Endothelial cell (in vitro differentiated cells): ENCODE data around the gene VIPR2. TPM values are rescaled to one million over a fixed set of nuclear protein-coding genes. Genes with fewer than 3 reads are reported as not detected.

Experiments
- DNase-seq: peaks from one replicate; pipeline ENCODE4 v3.0.0; 2021; ENCODE audit warnings: low spot score
- H3K27ac Mint-ChIP-seq: one replicate; pipeline ENCODE4 v1.8.0; 2021; ENCODE audit warnings: mixed read lengths, inconsistent platforms; ENCODE audit not compliant: unreplicated experiment
- H3K27me3 Mint-ChIP-seq: one replicate; pipeline ENCODE4 v1.8.0; 2021; ENCODE audit warnings: mild to moderate bottlenecking, moderate library complexity, mixed read lengths, inconsistent platforms; ENCODE audit not compliant: unreplicated experiment
- H3K36me3 Mint-ChIP-seq: one replicate; pipeline ENCODE4 v1.8.0; 2021; ENCODE audit warnings: mild to moderate bottlenecking, low read depth, mixed read lengths, inconsistent platforms; ENCODE audit not compliant: unreplicated experiment
- H3K4me1 Mint-ChIP-seq: one replicate; pipeline ENCODE4 v1.8.0; 2021; ENCODE audit warnings: mild to moderate bottlenecking, mixed read lengths, inconsistent platforms; ENCODE audit not compliant: unreplicated experiment
- H3K4me3 Mint-ChIP-seq: one replicate; pipeline ENCODE4 v1.8.0; 2021; ENCODE audit warnings: mild to moderate bottlenecking, mixed read lengths, inconsistent platforms; ENCODE audit not compliant: unreplicated experiment
- H3K9me3 Mint-ChIP-seq: one replicate; pipeline ENCODE4 v1.8.0; 2021; ENCODE audit warnings: mixed read lengths, inconsistent platforms; ENCODE audit not compliant: unreplicated experiment
- CTCF ChIP-seq: fragments of 200-600 bp; sonication (generic); IDR thresholded peaks from one replicate; pipeline ENCODE4 v1.5.0; 2021; ENCODE audit warnings: antibody characterized with exemption; ENCODE audit not compliant: unreplicated experiment
- total RNA-seq: library from RNA; stranded (reverse); fragmentation: NEBNext Ultra II Directional; extraction: Animal tissue kit (Norgen Biotek cat#: 25700); gene quantifications from one replicate; pipeline ENCODE4 v1.2.1, GENCODE V29; 2021; ENCODE audit not compliant: unreplicated experiment

Gene VIPR2
- total RNA-seq, 1 donor from 2014 or later: 2.4 TPM

- no peaks in the 10 kb centered on the region for H3K9me3 Mint-ChIP-seq
- no peaks in the 10 kb centered on the region for H3K4me1 Mint-ChIP-seq
- DNase-seq: no peak
- no peaks in the 10 kb centered on the region for H3K36me3 Mint-ChIP-seq
- no peak for TF ChIP-seq CTCF
- H3K27ac Mint-ChIP-seq: no peak overlapping the region
- H3K4me3 Mint-ChIP-seq: no peak overlapping the region
- H3K27me3 Mint-ChIP-seq: peaks cover 4% of the 10 kb centered on the region
These were observed 95.2 kb downstream of the VIPR2 start for GRCh38 chr7:159049266-159050025.

- H3K9me3 Mint-ChIP-seq: peaks cover 1% of the 10 kb centered on the region
- H3K27me3 Mint-ChIP-seq: peaks cover 5% of the 10 kb centered on the region
- H3K4me3 Mint-ChIP-seq: no peak overlapping the region
- no peaks in the 10 kb centered on the region for H3K4me1 Mint-ChIP-seq
- H3K36me3 Mint-ChIP-seq: no peaks in the 10 kb centered on the region
- TF ChIP-seq CTCF: no peak
- H3K27ac Mint-ChIP-seq: no peak overlapping the region
- DNase-seq: no peak
These were observed 96.0 kb downstream of the VIPR2 start for GRCh38 chr7:159048656-159049055.

DNA sequence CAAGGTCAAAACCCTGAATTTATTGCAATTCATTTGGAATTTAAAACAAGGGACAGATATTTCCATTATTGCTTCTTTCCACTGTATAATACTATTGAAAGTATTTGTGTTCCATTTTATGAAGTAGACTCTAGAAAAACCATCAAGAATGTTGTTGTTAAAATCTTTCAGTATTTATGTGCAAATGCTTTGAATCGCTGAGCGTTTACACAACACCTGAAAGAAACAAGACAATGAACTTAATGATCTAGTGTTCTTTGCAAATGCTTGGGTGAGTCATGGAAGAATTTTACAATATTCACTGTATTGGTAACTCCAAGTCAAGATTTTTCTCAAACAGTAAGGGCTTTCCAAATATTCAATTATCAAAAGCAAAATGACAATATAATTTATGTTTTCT lies 97.1 kb downstream of the VIPR2 start:
- no peaks in the 10 kb centered on the region for H3K4me1 Mint-ChIP-seq
- TF ChIP-seq CTCF: no peak
- no peak for DNase-seq
- no peaks in the 10 kb centered on the region for H3K36me3 Mint-ChIP-seq
- no peak overlapping the region for H3K4me3 Mint-ChIP-seq
- peaks cover 7% of the 10 kb centered on the region for H3K9me3 Mint-ChIP-seq
- peaks cover 5% of the 10 kb centered on the region for H3K27me3 Mint-ChIP-seq
- no peak overlapping the region for H3K27ac Mint-ChIP-seq

GRCh38 chr7:159046300-159046699 lies 98.4 kb downstream of the VIPR2 start:
- Mint-ChIP-seq H3K4me3 (no peak overlapping the region), H3K27ac (no peak overlapping the region), H3K36me3 (peaks cover 3% of the 10 kb centered on the region), H3K4me1 (no peaks in the 10 kb centered on the region), H3K27me3 (peaks cover 5% of the 10 kb centered on the region), H3K9me3 (peaks cover 7% of the 10 kb centered on the region)
- DNase-seq: no peak
- no peak for TF ChIP-seq CTCF

- peaks cover 5% of the 10 kb centered on the region for H3K27me3 Mint-ChIP-seq
- peaks cover 3% of the 10 kb centered on the region for H3K36me3 Mint-ChIP-seq
These were observed 98.8 kb downstream of the VIPR2 start for GRCh38 chr7:159045839-159046238.

More at GRCh38 chr7:159045839-159046238, 98.8 kb downstream of the VIPR2 start:
- Mint-ChIP-seq H3K4me3 (no peak overlapping the region), H3K9me3 (peaks cover 7% of the 10 kb centered on the region), H3K27ac (no peak overlapping the region), H3K4me1 (no peaks in the 10 kb centered on the region)
- no peak for DNase-seq
- no peak for TF ChIP-seq CTCF
